ENCODE data around the gene SERPINI2. TPM values are rescaled to one million over a fixed set of nuclear protein-coding genes. Genes with fewer than 3 reads are reported as not detected.
"Not testable (repeated sequence)": the region's sequence is repeated elsewhere in the genome, so short reads cannot be mapped to it uniquely, and the experiment has no call there.

Gene SERPINI2
- total and polyA plus RNA-seq, 12 donors: 0.06 to 0.76 (median 0.46) TPM; not detected in 5

DNA sequence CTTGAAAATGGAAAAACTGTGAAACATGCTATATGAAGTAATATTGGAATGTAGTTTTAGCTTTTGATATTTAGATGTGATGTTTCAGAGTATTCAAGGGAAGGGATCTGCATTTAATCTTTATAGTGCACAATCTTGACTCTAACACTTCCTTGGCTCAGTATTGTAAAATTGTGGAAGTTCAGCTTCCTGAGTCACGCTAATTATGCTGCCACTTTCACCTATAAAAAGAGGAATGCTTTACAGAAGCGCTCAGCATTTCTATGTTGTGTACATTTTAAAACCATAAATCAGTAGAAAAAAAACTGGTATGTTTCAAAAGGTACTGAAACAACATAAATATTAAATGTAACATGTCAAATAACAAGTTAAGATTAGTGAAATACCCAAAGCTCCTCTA is 32.6 kb downstream of the SERPINI2 start:
- H3K9me3 ChIP-seq: peaks cover 0 to 3% (median 0%) of the 10 kb centered on the region in 11 donors
- no peak for DNase-seq
- no peaks in the 10 kb centered on the region for H3K4me1 ChIP-seq
- TF ChIP-seq, protein P1, sequence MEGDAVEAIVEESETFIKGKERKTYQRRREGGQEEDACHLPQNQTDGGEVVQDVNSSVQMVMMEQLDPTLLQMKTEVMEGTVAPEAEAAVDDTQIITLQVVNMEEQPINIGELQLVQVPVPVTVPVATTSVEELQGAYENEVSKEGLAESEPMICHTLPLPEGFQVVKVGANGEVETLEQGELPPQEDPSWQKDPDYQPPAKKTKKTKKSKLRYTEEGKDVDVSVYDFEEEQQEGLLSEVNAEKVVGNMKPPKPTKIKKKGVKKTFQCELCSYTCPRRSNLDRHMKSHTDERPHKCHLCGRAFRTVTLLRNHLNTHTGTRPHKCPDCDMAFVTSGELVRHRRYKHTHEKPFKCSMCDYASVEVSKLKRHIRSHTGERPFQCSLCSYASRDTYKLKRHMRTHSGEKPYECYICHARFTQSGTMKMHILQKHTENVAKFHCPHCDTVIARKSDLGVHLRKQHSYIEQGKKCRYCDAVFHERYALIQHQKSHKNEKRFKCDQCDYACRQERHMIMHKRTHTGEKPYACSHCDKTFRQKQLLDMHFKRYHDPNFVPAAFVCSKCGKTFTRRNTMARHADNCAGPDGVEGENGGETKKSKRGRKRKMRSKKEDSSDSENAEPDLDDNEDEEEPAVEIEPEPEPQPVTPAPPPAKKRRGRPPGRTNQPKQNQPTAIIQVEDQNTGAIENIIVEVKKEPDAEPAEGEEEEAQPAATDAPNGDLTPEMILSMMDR (IDR thresholded peaks at IDR 0.05): no peak
- no peak overlapping the region for H3K4me3 ChIP-seq
- H3K36me3 ChIP-seq: no peaks in the 10 kb centered on the region
- intact Hi-C loops (cut with DNase I): no loop called here
- H3K27me3 ChIP-seq: no peaks in the 10 kb centered on the region
- H3K27ac ChIP-seq: no peak overlapping the region
- WGBS, 2 donors: 69 to 76% methylated on average over 2 of the region's 2 CpGs
- no peak for ATAC-seq

DNA sequence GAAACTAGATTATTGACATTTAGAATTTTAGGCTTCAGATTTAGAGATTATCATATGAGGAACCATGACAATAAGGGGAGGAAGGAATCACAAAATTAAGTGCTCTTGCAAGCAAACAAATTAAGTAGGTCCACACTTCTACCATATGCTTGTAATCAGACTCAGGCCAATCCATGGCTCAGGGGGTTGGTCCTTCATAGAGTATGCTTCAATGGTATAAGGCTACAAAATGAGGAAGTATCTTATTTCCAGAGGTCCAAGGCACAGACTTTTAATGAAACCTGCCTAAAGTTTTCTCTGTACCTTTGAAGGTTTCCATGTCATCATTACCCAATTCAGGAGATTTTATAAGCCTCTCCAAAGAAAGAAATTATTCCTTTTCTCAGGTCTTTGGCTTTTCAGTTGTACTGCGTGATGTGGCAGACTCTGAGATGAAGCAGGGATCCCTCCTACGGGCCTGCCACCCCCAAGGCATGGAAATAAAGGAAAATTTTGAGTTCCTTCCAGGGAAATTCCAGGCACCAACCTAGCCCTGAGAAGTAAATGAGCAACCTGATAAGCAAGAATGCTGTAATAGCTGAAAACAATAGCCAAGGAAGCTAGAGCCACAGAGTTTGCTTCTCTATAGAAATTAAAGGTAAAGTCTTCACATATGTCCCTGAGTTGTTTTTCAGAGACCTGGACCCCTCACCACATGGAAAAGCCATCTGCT is 36.3 kb downstream of the SERPINI2 start:
- Histone ChIP-seq H3K4me3 (no peak overlapping the region), H3K4me1 (no peaks in the 10 kb centered on the region), H3K27ac (no peak overlapping the region), H3K27me3 (no peaks in the 10 kb centered on the region), H3K36me3 (no peaks in the 10 kb centered on the region), H3K9me3 (peaks cover 0 to 3% (median 0%) of the 10 kb centered on the region in 11 donors)
- TF ChIP-seq, protein P1 (IDR thresholded peaks at IDR 0.05): no peak
- WGBS, 2 donors: 67 to 72% methylated on average over 2 of the region's 2 CpGs
- intact Hi-C loops (cut with DNase I): no loop called here
- DNase-seq (no peak), ATAC-seq (no peak)

DNA sequence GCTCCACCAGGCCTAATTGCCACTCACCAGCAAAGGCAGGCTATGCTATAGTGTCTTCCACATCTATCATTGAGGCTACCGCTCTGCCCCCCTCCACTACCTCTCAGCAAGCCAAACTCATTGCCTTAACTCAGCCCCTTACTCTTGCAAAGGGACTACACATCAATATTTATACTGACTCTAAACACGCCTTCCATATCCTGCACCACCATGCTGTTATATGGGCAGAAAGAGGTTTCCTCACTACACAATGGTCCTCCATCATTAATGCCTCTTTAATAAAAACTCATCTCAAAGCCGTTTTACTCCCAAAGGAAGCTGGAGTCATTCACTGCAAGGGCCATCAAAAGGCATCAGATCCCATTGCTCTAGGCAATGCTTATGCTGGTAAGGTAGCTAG is 46.9 kb downstream of the SERPINI2 start:
- 81 to 90% methylated on average over 3 of the region's 3 CpGs for WGBS, 2 donors
- ATAC-seq; H3K4me3 ChIP-seq; H3K27me3 ChIP-seq; DNase-seq; H3K27ac ChIP-seq; intact Hi-C loops (cut with DNase I); H3K36me3 ChIP-seq; H3K4me1 ChIP-seq: not testable (repeated sequence)
- H3K9me3 ChIP-seq: peaks cover 0 to 30% (median 0%) of the 10 kb centered on the region in 11 donors

DNA sequence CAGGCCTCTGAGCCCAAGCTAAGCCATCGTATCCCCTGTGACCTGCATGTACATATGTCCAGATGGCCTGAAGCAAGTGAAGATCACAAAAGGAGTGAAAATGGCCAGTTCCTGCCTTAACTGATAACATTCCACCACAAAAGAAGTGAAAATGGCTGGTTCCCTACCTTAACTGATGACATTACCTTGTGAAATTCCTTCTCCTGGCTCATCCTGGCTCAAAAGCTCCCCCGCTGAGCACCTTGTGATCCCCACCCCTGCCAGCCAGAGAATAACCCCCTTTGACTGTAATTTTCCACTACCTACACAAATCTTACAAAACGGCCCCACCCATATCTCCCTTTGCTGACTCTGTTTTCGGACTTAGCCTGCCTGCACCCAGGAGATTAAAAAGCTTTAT is 51.4 kb downstream of the SERPINI2 start:
- intact Hi-C loops (cut with DNase I): not testable (repeated sequence)

DNA sequence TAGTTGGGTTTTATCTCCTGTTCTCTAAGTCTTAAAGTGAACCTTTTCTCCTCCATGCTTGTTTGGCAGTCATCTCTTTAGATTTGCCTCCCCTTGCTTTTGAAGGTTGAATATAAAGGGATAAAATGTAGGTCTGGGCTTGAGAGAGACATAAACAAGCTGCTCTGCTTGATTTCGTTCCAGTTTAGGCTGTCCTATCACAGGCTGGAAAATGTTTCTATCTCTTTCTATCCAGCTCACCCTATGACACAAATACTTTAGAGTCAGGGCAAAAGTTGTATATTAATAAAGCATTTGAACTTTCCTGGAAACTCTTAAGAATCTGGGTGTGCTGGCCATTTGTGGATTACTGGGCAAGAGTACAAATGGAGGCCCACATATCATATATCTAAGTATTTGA is 64.2 kb downstream of the SERPINI2 start:
- intact Hi-C loops (cut with DNase I): loop anchor here in 8 of 10 donors (5.0 to 10.0 kb wide), 4 partner anchors 273 to 475 kb away; no protein-coding TSS in a partner anchor
- Histone ChIP-seq H3K27me3 (no peaks in the 10 kb centered on the region), H3K9me3 (no peaks in the 10 kb centered on the region), H3K4me3 (no peak overlapping the region), H3K27ac (no peak overlapping the region), H3K4me1 (no peaks in the 10 kb centered on the region), H3K36me3 (no peaks in the 10 kb centered on the region)
- ATAC-seq (no peak), DNase-seq (no peak)
- WGBS, 2 donors: 53 to 56% methylated on average over 1 of the region's 1 CpG
- TF ChIP-seq, protein P1 (IDR thresholded peaks at IDR 0.05): no peak

More for the DNA sequence above, 51.4 kb downstream of the SERPINI2 start:
- not testable (repeated sequence) for H3K4me3 ChIP-seq, H3K36me3 ChIP-seq, H3K27ac ChIP-seq, H3K4me1 ChIP-seq, DNase-seq, H3K27me3 ChIP-seq, ATAC-seq
- WGBS, 2 donors: 80 to 81% methylated on average over 4 of the region's 4 CpGs
- peaks cover 0 to 22% (median 0%) of the 10 kb centered on the region in 11 donors for H3K9me3 ChIP-seq

Data from heart right ventricle (tissue), 16 donors.